Stimulated activated CD8-positive, alpha-beta memory T cell treated with anti-CD3 and anti-CD28 coated beads, Interleukin-4, amount 100 ng/mL, for 4 hours (primary cell): ENCODE data around the gene ESRRA.

Experiments used
- DNase-seq, 2 donors: peaks; one replicate each; pipeline ENCODE4 v3.0.0-alpha.2; 2020; ENCODE audit warnings: low read depth in 2 of 2, low spot score in 1 of 2

The ESRRA gene

GRCh38 chr11:64348383-64349024, 43.2 kb downstream of the ESRRA start:
- DNase-seq: no peak

GRCh38 chr11:64349025-64349387, 43.7 kb downstream of the ESRRA start:
- no peak for DNase-seq

- DNase-seq: no peak
Observed at GRCh38 chr11:64349404-64349803, 44.1 kb downstream of the ESRRA start.

- DNase-seq: no peak
Observed at GRCh38 chr11:64351136-64351631, 45.9 kb downstream of the ESRRA start.

GRCh38 chr11:64352099-64352994, 47.0 kb downstream of the ESRRA start:
- DNase-seq: no peak

- no peak for DNase-seq
Observed at GRCh38 chr11:64352995-64353714, 47.8 kb downstream of the ESRRA start.

GRCh38 chr11:64353715-64354506, 48.6 kb downstream of the ESRRA start:
- DNase-seq: no peak

- DNase-seq: no peak
Observed at GRCh38 chr11:64355078-64355940, 50.0 kb downstream of the ESRRA start.

- no peak for DNase-seq
Observed at GRCh38 chr11:64356498-64357411, 51.4 kb downstream of the ESRRA start.

- DNase-seq: no peak
Observed at GRCh38 chr11:64357446-64357845, 52.1 kb downstream of the ESRRA start.

- DNase-seq: no peak
Observed at GRCh38 chr11:64357904-64358535, 52.7 kb downstream of the ESRRA start.

GRCh38 chr11:64358536-64358906, 53.2 kb downstream of the ESRRA start:
- no peak for DNase-seq

- DNase-seq: no peak
Observed at GRCh38 chr11:64358907-64359711, 53.8 kb downstream of the ESRRA start, which contains the start of gene RPS6KA4. TSS of gene RPS6KA4 (plus strand) at chr11:64359162. CDS start at chr11:64359236, 74 bp downstream.

- DNase-seq: no peak
Observed at GRCh38 chr11:64359712-64360445, 54.6 kb downstream of the ESRRA start.

- DNase-seq: no peak
Observed at GRCh38 chr11:64360448-64360921, 55.2 kb downstream of the ESRRA start.

- DNase-seq: no peak
Observed at GRCh38 chr11:64361659-64362058, 56.3 kb downstream of the ESRRA start.

- DNase-seq: no peak
Observed at GRCh38 chr11:64362339-64362738, 57.0 kb downstream of the ESRRA start.
